ENCODE results near the gene ZNF205.

DNA sequence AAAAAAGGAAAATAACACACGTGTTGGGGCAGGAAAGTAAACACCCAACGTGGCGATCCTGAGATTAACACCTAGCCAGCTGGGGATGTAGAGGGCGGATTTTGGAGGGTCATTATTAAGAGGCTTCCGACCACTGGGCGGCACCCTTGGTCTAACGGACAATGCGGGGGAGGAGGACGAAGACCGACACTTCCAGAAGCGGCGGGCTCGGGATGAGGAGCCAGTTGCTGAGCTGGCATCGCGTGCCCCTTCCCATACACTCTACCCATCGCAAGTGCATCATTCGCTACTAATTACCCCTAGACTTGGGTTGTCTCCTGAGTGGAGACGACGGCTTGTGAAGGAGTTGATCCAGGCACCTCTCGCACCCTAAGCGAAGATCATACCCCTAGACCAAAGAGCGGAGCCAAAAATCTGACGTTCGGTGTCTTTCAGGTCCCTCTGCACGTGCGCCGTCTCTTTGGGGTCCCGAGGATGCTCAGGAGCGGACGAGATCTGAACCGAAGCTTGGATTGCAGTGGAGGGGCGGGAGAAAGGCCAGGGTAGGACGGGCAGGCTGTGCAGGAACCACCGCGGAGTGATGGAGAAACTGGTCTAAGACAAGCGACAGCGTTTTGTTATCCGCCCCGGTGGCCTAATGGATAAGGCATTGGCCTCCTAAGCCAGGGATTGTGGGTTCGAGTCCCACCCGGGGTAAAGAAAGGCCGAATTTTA, 40.0 kb downstream of the ZNF205 start:
- TF ChIP-seq, protein P1, sequence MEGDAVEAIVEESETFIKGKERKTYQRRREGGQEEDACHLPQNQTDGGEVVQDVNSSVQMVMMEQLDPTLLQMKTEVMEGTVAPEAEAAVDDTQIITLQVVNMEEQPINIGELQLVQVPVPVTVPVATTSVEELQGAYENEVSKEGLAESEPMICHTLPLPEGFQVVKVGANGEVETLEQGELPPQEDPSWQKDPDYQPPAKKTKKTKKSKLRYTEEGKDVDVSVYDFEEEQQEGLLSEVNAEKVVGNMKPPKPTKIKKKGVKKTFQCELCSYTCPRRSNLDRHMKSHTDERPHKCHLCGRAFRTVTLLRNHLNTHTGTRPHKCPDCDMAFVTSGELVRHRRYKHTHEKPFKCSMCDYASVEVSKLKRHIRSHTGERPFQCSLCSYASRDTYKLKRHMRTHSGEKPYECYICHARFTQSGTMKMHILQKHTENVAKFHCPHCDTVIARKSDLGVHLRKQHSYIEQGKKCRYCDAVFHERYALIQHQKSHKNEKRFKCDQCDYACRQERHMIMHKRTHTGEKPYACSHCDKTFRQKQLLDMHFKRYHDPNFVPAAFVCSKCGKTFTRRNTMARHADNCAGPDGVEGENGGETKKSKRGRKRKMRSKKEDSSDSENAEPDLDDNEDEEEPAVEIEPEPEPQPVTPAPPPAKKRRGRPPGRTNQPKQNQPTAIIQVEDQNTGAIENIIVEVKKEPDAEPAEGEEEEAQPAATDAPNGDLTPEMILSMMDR (conservative IDR thresholded peaks at IDR 0.05; ENCODE audit: low read depth, low read length): peak; percentile 49
- TF ChIP-seq FOS (IDR thresholded peaks at IDR 0.05; ENCODE audit: low read depth, low read length) (peak; percentile 89), MAFK (IDR thresholded peaks at IDR 0.05; ENCODE audit: low read depth, low read length) (peak; percentile 42; the same call in 1 of the 2 replicates), POLR2A (IDR thresholded peaks at IDR 0.05; ENCODE audit: low read depth, low read length) (no peak), RAD21 (IDR thresholded peaks at IDR 0.05; ENCODE audit: low read length) (peak; percentile 34; the same call in 1 of the 2 replicates), MAZ (IDR thresholded peaks at IDR 0.05; ENCODE audit: borderline replicate concordance, low read depth, low read length) (no peak; the same call in 1 of the 2 replicates), RCOR1 (IDR thresholded peaks at IDR 0.05; ENCODE audit: insufficient replicate concordance, low read length) (no peak), NFE2L2 (IDR thresholded peaks at IDR 0.05; ENCODE audit: low read depth, low read length) (no peak), CEBPB (IDR thresholded peaks at IDR 0.05; ENCODE audit: low read depth, low read length) (no peak), CHD1 (IDR thresholded peaks at IDR 0.05; ENCODE audit: low read depth, low read length) (no peak), SMC3 (IDR thresholded peaks at IDR 0.05; ENCODE audit: low read depth, low read length) (peak; percentile 16; the same call in 1 of the 2 replicates), RFX5 (IDR thresholded peaks at IDR 0.05; ENCODE audit: low read depth, low read length) (no peak)
- TF ChIP-seq, protein P2, sequence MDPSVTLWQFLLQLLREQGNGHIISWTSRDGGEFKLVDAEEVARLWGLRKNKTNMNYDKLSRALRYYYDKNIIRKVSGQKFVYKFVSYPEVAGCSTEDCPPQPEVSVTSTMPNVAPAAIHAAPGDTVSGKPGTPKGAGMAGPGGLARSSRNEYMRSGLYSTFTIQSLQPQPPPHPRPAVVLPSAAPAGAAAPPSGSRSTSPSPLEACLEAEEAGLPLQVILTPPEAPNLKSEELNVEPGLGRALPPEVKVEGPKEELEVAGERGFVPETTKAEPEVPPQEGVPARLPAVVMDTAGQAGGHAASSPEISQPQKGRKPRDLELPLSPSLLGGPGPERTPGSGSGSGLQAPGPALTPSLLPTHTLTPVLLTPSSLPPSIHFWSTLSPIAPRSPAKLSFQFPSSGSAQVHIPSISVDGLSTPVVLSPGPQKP (IDR thresholded peaks at IDR 0.05; ENCODE audit: borderline replicate concordance, low read depth, low read length): no peak
- TF ChIP-seq, protein P3, sequence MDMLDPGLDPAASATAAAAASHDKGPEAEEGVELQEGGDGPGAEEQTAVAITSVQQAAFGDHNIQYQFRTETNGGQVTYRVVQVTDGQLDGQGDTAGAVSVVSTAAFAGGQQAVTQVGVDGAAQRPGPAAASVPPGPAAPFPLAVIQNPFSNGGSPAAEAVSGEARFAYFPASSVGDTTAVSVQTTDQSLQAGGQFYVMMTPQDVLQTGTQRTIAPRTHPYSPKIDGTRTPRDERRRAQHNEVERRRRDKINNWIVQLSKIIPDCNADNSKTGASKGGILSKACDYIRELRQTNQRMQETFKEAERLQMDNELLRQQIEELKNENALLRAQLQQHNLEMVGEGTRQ (IDR thresholded peaks at IDR 0.05; ENCODE audit: low read depth, low read length): no peak
